ENCODE measurements around the gene AGAP1.

Gene AGAP1

DNA sequence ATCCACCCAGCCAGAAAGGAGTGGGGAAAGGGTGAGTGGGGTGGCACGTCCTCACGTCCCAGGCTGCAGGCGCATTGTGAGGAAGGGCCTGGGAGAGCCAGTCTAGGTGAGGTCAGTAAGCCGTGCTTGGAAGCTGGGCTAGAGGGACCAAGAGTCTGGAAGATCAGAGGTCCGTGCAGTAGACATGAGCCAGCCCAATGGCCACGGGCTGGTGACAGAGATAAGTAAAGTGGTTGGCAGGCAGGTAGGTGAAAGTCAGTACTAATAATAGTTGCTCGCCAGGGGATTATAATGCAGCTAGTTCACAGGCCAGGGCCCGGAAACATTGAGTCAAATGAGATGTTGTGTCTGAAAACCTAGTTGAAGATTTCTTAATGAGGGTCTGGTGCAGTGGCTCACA lies 541.1 kb downstream of the AGAP1 start:
- DNase-seq, result no peak

DNA sequence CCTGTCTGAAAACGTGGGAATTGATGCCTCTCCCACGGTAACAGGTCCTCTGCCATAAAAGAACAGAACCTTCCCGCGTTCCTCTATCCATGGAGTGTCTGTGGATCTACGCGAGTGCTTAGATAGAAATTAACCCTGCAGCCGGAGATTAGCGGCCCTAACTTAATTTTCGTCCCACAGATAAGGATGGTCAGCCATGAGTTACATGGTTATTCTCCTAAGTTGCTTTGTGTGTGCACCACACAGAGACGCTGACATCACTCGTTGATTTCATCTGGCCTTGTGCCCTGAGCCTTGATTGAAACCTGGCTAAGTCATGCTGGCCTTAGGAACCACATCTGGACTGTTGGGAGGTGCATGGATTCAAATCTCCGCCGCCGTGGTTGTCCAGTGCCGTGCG lies 542.2 kb downstream of the AGAP1 start:
- DNase-seq, result no peak

DNA sequence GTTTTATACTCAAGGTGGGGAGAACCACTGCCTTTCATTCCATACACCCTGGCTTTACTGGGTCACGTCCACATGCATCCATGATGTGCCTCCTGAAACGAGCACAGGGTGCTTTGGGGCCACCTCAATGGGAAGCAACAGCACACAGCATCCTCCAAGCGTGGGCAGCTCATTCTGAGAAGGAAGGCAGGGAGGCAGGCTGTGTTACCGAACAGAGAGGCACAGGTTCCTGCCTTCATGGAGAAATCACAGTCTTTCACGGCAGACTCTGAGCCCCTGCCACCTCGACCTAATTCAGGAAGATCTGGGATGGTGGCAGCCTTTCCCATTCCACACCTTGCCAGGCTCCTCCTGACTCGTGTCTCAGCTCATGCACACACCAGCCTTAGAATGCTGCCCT lies 544.3 kb downstream of the AGAP1 start:
- no peak for DNase-seq

DNA sequence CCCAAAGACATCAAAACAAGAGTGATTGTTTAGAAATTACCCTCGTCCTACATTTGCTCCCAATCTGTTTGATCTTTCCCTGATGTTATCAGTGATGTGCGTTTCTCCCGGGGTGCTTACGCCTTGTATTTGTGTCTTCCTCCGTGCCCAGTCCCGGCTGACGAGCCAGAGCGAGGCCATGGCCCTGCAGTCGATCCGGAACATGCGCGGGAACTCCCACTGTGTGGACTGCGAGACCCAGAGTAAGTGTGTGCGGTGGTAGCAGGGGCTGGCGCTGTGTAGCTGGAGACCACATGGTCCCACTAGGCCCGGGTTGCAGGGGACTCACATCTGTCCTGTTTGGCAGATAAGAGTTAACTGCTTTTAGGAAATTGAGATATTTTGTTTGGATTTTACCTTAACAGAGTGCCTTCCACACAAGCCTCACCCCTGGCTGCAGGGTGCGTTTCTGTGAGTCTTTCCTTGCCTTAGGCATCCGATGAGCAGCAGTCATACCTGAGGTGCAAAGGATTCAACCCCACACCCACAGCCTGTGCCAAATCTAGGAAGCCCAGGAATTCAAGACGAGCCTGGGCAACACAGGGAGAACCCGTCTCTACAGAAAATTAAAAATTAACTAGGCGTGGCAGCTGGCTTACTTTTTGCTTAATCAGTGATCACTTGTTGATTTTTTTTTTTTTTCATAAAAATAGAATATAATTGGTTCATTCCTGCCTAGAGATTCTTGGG lies 546.9 kb downstream of the AGAP1 start:
- DNase-seq, result no peak

DNA sequence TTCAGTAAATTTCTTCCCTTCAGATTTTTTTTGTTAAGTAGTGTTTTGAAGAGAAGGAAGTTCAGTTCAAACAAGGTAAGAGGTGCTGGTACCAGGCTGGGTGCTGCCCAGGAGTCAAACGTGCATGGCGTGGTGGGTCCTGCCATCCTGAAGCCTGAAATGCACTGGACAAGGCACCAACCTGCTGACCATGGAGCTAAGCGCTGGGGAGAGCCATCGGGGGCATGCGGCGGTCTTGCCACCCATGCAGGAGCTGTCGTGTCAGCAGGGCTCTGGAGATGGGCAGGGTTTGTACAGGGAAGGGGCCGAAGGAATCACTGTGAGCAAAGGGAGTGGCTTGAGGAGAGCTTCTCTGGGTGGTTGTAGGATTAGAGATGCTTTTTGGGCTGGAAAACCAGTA lies 547.8 kb downstream of the AGAP1 start:
- DNase-seq, result no peak

DNA sequence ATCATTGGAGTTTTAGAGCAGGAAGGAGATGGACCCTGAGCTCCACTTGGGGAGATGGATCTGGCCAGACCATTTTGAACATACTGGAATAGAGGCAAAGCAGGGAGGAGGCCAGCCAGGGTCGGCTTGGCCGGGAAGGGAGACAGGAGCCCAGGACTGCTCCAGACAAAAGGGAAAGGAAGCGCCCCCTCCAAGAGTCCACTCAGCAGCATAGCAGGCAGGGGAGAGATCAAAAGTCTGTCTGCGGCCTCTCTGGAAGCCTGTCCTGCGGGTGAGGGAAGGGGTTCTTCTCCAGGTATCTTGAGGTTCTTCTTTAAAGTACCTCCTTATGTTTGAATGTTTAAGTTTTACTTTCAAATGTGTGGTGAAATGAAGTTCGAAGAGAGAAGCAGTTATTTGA lies 548.2 kb downstream of the AGAP1 start:
- DNase-seq, result no peak

DNA sequence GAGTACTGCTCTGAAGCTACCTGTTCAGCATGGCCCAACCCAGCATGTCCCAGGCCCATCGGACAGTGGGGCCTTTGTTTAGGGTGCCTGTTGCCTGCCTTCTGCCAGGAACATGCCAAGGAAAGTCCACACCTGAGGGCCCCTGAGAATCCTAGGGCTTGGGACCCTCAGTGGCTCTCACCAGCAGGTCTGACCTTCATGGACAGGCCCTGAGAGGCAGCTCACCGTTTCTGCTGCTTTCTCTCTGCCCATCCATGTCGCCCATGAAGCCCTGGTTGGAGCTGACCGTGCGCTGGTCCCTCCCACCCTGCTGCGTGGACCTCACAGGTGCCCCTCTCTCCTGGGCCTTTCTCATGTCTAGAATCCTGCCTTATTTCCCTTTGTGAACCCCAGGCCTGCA lies 550.3 kb downstream of the AGAP1 start:
- no peak for DNase-seq

DNA sequence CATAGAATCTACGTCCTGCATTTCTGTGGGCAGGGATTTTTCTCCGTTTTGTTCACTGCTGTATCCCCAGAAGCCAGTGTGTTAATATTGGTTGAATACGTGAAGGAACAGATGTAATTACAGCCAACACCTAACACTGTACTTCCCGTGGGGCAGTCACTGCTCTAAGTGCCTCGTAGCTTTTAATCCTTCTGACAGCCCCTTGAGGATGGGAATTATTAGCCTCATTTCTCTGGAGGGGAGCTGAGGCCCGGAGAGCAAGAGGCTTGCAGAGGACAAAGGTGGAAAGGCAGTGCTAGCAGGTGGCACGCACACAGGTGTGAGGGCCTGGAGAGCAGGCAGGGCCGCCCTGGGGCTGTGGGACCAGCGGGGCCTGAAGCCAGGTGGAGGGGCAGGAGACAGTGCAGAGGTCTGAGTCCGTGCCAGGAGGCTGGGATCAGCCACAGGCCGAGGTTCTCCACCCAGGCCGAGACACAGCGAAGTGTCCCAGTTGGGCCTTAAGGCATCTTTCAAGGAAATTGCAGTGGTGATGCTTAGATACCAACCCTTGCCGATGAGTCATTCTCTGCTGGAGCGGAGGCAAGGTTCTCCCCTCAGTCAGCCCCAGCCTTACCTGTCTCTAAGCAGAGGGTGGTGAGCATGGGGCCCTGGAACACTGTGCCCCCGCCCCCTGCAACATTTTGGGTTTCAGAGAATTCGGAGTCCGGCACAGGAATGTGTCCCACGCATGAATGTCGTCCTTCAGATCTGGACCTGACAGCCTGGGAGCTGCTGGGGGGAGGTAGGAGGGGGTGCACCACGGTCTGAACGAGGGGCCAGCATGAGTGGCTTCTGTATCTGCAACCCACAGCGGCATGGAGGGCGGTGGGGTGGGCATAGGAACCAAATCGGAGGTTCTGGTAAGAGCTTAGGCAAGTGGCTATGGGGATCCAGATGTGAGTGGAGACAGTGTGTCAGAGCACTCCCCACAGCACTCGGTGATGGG lies 551.7 kb downstream of the AGAP1 start:
- DNase-seq, result no peak

DNA sequence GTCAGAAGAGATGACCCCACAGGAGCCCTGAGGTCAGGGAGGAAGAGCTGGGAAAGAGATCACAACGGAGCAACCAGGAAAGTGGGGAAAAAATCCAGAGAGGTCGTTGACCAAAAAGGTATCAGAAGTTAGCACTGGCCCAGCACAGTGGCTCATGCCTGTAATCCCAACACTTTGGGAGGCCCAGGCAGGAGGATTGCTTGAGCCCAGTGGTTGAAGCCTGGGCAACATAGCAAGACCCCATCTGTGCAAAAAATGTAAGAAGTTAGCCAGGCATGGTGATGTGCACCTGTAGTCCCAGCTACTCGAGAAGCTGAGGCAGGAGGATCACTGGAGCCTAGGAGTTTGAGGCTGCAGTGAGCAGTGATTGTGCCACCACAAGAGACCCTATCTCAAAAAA lies 552.9 kb downstream of the AGAP1 start:
- DNase-seq, result no peak

DNA sequence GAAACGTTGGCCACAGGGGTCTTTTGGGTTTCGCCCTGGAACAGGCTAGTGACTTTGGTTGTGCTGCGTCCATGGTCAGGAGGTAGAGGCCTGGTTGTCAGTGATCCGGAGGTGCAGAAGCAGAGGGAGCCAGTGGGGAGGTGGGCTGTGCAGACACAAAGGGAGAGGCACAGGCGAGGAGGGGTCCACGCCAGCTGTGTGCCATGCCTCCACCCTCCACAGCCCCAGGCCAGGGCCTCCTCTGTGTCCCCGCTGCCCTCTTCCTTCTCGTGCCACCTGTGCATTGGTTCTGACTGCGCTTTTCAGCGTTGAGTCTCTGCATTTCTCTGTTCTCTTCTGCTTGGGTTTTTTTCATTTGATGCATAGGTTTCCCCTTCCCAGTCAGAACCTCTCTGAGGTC lies 553.3 kb downstream of the AGAP1 start:
- DNase-seq, result no peak

DNA sequence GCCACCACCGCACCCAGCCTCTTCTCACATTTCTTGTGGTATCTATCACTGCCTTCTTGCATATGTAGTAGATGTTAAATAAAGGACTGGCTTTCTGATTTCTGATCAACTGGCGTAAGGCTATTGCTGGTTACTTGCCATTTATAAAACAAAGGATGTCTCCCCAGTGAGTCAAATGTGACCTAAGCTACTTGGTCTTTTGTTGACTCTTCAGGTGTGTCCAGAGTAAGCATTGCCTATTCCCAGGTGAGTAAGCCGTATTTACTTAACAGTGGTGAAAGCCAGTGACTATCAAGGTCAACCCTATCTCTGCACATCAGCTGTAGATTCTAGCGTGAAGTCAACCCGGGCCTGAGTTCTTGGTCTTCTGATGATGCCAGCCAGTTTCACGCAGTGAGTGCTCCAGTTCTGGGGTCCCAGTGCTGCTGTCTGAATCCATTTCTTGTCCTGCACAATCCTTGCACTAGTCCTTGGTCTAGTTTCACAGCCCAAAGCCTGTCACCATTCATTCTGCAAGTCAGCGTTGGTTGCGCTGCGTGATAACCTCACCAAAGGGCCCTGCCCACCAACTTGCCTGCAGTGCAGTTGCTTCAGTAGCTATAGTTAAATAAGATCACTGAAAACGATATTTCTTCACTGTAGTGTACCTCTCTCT lies 554.2 kb downstream of the AGAP1 start:
- DNase-seq, result no peak

DNA sequence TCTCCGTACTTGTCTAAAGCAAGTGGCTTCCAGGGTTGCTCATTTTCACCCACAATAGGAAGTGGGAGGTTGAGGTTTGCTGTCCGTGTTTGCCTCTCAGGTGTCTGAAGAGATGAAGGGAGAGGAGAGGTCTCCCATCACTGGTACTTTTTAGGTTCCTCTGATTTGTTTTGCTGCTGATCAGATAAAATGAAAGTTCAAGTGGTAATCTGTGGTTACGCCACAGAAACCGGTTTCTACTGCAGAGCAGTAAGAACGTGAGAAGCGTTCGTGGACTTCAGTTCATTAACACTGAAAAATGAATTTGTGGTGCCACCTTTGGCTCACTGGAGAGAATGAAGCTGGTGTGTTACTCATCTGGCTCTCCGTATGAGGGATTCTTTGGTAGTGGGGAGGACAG lies 556.1 kb downstream of the AGAP1 start:
- DNase-seq, result no peak

DNA sequence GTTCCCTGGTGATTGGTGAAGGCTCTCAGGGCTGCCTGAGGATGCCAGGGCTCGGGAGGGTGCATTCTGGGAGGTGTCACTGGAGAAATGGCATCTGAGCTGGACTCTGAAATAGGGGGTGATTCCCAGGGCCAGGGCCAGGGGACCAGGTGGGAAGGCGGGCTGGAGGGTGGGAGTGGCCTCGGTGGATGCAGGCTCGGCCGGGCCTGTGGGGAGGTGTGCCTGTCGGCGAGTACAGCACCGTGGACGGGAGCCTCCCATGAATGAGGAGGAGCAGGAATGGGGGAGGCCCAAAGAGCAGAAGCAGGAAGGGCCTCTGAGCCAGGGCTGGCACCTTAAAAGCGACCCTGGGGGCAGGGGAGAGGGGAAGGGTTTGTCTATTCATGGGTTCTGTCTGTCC lies 557.5 kb downstream of the AGAP1 start:
- no peak for DNase-seq

DNA sequence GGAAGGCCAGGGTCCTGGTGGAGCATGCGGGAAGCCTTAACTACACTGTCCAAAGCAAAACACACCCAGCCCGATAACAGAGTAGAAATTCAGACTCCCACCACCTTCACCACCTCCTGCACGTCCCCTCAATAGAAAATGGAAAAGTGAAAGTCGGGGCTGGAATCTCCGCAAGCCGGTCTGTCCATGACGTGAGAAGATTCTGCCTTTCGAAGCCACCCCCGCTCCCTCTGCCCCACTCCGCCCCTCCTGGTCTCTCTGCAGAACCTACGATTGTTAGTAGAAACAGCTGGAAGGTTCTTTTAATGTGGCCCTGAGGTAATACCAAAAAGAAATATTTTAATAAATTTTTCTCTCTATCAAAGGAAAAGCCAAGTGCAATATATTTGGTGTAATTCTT lies 558.0 kb downstream of the AGAP1 start:
- DNase-seq, result no peak

DNA sequence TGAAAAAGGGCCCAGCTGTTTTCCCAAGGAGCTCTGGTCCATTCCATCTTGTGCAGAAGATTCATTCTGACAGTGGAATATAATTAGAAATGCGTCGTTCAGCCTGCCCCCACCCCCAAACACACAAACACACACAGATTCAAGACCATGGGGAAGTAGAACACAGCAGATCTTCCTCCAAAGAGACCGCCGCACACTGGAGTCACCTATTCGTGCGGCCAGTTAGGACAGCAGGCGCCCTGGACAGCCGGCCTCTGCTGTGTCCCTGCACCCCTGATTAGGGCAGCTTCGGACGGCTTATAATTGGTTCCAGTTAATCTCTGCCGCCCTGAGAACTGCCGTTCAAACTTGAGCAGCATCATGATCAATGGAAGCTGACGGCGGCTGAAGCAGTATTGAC lies 558.4 kb downstream of the AGAP1 start:
- no peak for DNase-seq

DNA sequence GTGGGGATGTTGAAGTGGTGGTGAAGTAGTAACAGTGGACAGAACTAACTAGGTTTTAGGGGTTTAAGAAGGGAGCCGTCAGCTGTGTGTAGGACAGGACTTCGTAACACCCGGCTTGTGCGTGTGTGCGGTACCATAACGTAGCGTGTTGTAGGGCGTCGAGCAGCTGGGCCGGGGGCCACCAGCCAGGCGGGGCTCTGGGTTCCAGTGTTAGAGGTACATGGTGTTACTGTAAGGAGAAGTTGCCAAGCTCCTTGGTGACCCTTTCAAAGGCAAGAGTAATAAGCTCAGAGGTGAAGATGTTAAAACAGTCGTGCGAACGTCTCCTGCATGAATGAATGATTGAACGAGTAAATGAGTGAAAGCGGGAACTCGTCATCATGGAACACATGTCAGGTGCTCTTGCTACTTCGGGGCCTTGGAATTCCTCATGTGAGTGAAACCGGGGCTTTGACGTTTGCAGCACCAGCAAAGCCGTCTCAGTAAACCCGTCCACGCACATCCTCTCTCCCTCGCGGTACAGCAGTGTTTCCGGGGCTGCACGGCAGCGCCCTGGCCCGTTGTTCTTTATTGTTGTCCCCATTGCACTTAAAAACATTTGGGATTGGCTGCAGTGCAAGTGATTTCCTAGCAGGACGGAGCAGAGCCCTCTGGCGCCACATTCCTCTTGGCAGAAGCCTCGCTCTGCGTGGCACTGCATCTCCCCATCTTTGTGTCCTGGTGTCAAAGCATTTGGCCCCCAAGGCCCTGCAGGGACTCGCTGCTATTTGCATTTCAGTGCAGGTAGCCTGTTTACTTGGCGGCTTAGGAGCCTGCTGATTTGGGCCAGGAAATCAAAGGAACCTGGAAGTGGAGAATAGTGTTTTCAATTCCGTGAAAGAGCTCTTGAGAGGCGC lies 559.3 kb downstream of the AGAP1 start:
- DNase-seq, result no peak

DNA sequence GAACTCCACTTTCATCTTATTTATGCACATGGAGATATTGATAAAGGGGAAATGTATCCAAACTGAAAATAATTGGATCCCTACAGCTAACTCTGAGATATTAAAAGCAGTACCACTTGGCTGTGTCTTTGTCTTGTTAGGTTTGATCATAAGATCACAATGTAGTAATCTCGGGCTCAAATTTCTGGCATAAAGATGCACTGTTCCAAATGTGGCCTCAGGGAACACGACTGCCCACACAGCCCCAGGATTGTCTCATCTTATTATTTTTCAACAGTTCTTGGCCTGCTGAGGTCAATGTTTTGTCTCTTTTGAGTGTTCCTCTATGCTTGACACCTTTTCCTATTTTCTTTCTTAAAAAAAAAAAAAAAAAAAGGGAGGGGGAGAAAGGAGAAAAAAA lies 560.3 kb downstream of the AGAP1 start:
- DNase-seq, result no peak

DNA sequence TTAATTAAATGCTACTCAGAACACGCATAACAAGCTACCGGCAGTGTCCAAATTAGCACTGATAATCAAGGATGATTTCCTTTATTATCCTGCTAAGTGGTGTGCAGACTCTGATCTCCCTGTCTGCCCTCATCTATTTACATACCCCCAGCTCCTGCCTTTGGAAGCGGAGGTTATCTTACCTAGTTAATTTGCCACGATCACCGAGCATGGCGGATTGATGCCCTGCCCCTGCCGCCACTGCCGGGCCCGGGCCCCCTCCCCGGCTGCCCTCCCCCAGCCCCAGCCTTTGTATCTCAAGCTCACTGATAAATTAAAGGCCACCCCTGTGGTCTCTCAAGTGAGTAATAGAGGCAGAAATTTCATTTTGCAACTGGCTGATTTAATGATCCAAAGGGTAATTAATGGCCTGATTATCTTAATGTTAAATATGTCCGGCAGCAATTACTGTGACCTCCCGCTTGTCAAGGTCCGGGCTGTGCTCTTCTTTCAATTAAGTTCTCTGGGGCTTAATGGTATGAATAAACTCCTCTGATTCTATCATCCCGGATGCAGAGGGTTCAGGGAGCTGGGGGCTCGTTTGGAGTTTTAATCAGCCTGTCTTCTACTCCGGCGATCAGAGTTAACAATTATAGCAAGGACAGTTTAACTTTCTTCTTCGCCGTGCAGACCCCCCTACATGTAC lies 560.9 kb downstream of the AGAP1 start:
- DNase-seq, result no peak

DNA sequence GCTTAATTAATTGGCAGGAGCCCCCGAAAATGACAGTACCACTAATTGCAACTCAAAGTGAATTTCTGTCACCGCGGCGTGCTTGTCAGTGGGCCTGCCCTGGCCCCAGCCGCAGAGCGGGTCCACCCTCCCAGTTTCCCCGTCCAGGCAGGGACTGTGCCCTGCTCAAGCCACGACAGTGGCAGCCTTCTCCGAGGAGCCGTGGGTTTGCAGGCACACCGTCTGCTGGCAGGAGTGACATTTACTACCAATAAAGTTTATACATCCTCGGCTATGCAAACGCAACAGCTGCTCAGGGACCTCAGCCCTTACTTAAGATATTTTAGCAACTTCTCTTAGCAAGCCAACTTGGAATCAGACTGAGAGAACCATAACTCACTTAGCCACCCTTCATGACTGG lies 561.6 kb downstream of the AGAP1 start:
- no peak for DNase-seq

DNA sequence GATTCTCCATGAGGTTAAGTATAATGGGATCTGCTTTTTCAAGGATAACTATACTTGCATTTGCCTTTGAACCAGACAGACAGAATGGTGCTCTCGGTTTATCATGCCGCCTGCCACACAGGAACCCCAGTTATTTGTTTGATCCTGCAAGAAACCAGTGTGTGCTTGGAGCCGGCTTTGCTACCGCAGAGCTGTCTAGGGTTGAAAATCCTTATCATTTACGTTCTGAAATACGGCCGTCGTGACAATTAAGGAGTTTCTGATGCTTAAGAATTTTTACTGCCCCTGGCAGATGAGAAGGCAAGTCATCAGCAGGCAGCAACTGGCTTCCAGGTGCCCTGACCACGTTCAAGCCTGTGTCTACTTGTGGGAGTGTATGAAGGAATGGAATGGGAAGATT lies 562.3 kb downstream of the AGAP1 start:
- DNase-seq, result no peak

DNA sequence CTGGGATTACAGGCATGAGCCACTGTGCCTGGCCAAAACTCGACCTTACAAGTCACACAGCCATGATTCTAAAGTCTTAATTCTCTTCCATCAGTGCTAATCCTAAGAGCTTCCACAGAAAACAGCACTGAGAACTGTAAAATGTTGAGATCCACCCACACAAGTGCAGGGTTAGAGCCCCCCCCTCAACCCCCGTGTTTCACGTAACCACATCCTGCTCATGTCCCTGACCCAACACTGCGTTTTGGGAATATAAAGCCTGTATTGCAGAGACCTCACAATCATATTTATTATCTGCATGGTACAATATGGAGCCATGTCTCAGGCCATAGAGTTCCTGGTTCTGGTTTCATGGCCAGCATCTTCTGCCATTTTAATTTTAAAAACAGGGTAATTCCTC lies 563.5 kb downstream of the AGAP1 start:
- no peak for DNase-seq

DNA sequence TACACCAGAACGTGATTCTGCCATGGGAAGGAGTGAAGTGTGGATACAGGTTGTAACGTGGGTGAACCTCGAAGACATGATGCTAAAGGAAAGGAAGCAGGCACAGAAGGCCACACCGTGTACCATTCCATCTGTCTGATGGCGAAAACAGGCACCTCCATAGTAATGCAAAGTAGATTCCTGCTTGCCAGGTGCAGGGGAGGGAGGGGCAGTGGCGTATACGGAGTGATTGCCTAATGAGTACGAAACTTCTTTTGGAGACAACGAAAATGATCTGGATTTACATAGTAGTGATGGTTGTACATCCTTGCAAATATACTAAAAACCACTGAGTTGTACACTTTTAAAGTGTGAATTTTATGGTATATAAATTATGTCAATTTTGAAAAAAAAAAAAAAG lies 567.7 kb downstream of the AGAP1 start:
- no peak for DNase-seq
